ENCODE data around the gene NUDT22.

The NUDT22 gene

GRCh38 chr11:64240435-64241240, 14.6 kb downstream of the NUDT22 start, which contains the start of gene FKBP2:
TSS of gene FKBP2 (plus strand) at chr11:64241095. CDS start at chr11:64242388, 1,293 bp downstream.
- TF ChIP-seq TCF4 (CRISPR knock-in tag; IDR thresholded peaks at IDR 0.05; ENCODE audit: borderline replicate concordance) (no peak), PATZ1 (CRISPR knock-in tag; IDR thresholded peaks at IDR 0.05; ENCODE audit: borderline replicate concordance) (peak; percentile 79)
- peak; percentile 60 for ATAC-seq

- TF ChIP-seq GLIS3 (CRISPR knock-in tag; IDR thresholded peaks at IDR 0.05) (no peak), CSDC2 (CRISPR knock-in tag; IDR thresholded peaks at IDR 0.05) (no peak), ARNTL (CRISPR knock-in tag; IDR thresholded peaks at IDR 0.05; ENCODE audit: borderline replicate concordance, low read depth) (no peak), ZC3H10 (CRISPR knock-in tag; IDR thresholded peaks at IDR 0.05) (no peak), PATZ1 (CRISPR knock-in tag; IDR thresholded peaks at IDR 0.05; ENCODE audit: borderline replicate concordance) (no peak), POU6F1 (CRISPR knock-in tag; IDR thresholded peaks at IDR 0.05; ENCODE audit: borderline replicate concordance, low read depth) (no peak), TSHZ2 (CRISPR knock-in tag; IDR thresholded peaks at IDR 0.05) (no peak), BACH2 (CRISPR knock-in tag; IDR thresholded peaks at IDR 0.05; ENCODE audit: borderline replicate concordance) (no peak), CSRNP3 (CRISPR knock-in tag; IDR thresholded peaks at IDR 0.05) (no peak), ZFP30 (CRISPR knock-in tag; IDR thresholded peaks at IDR 0.05) (no peak), TOX (CRISPR knock-in tag; IDR thresholded peaks at IDR 0.05; ENCODE audit: borderline replicate concordance) (no peak), ZNF70 (CRISPR knock-in tag; IDR thresholded peaks at IDR 0.05) (no peak), ISL1 (CRISPR knock-in tag; IDR thresholded peaks at IDR 0.05) (no peak), ESRRG (CRISPR knock-in tag; IDR thresholded peaks at IDR 0.05) (no peak), ZNF565 (CRISPR knock-in tag; conservative IDR thresholded peaks at IDR 0.05; ENCODE audit: low read depth) (no peak), PPARA (CRISPR knock-in tag; IDR thresholded peaks at IDR 0.05; ENCODE audit: borderline replicate concordance) (no peak)
- peak; percentile 82 for ATAC-seq
These were observed 15.1 kb downstream of the NUDT22 start for GRCh38 chr11:64241241-64241490.

GRCh38 chr11:64241491-64242374, 15.7 kb downstream of the NUDT22 start:
- ATAC-seq, result peak; percentile 83
- TF ChIP-seq ZFP3 (CRISPR knock-in tag; IDR thresholded peaks at IDR 0.05) (no peak), CSRNP3 (CRISPR knock-in tag; IDR thresholded peaks at IDR 0.05) (0 out of 2 replicates have a peak, but pooled peaks have one; percentile 43)

Measured in SK-N-SH treated with all-trans-retinoic acid at 6 μM for 48 hours (cell line).